ENCODE measurements around the gene HACD1.

Gene HACD1

GRCh38 chr10:17616403-17617030 lies 657 bp downstream of the HACD1 start:
- H3K27me3 ChIP-seq (ENCODE audit: insufficient read depth, insufficient read length) = no peaks in the 10 kb centered on the region
- no peaks in the 10 kb centered on the region for H3K4me1 ChIP-seq (ENCODE audit: insufficient read depth, insufficient read length)
- peak overlapping the region; percentile 79 for H3K9ac ChIP-seq (ENCODE audit: insufficient read length, low read depth)
- peaks cover 23% of the 10 kb centered on the region for H3K36me3 ChIP-seq (ENCODE audit: insufficient read depth, insufficient read length, low read length)
- TF ChIP-seq YY1 (IDR thresholded peaks at IDR 0.05; ENCODE audit: insufficient read depth, insufficient read length) = no peak
- no peak for TF ChIP-seq ZNF274 (IDR thresholded peaks at IDR 0.05; ENCODE audit: low read depth, low read length)
- no peak for TF ChIP-seq SUZ12 (IDR thresholded peaks at IDR 0.05; ENCODE audit: extremely low read depth, insufficient read depth, insufficient read length)
- H3K4me3 ChIP-seq (ENCODE audit: insufficient read length, low read depth) = peak overlapping the region; percentile 61
- DNase-seq (ENCODE audit: low read depth, low spot score) = no peak
- H3K9me3 ChIP-seq (ENCODE audit: insufficient read depth, low read length) = no peaks in the 10 kb centered on the region

- Histone ChIP-seq H3K27me3 (ENCODE audit: insufficient read depth, insufficient read length) (no peaks in the 10 kb centered on the region), H3K4me3 (ENCODE audit: insufficient read length, low read depth) (no peak overlapping the region), H3K4me1 (ENCODE audit: insufficient read depth, insufficient read length) (no peaks in the 10 kb centered on the region), H3K36me3 (ENCODE audit: insufficient read depth, insufficient read length, low read length) (peaks cover 20% of the 10 kb centered on the region), H3K9me3 (ENCODE audit: insufficient read depth, low read length) (no peaks in the 10 kb centered on the region), H3K9ac (ENCODE audit: insufficient read length, low read depth) (no peak overlapping the region)
- TF ChIP-seq ZNF274 (IDR thresholded peaks at IDR 0.05; ENCODE audit: low read depth, low read length) (no peak), SUZ12 (IDR thresholded peaks at IDR 0.05; ENCODE audit: extremely low read depth, insufficient read depth, insufficient read length) (no peak), YY1 (IDR thresholded peaks at IDR 0.05; ENCODE audit: insufficient read depth, insufficient read length) (no peak)
- DNase-seq (ENCODE audit: low read depth, low spot score) = no peak
Measured at GRCh38 chr10:17609523-17610079, 7.6 kb downstream of the HACD1 start.

- Histone ChIP-seq H3K36me3 (ENCODE audit: insufficient read depth, insufficient read length, low read length) (peaks cover 13% of the 10 kb centered on the region), H3K9ac (ENCODE audit: insufficient read length, low read depth) (no peak overlapping the region), H3K27me3 (ENCODE audit: insufficient read depth, insufficient read length) (no peaks in the 10 kb centered on the region), H3K9me3 (ENCODE audit: insufficient read depth, low read length) (no peaks in the 10 kb centered on the region), H3K4me3 (ENCODE audit: insufficient read length, low read depth) (no peak overlapping the region), H3K4me1 (ENCODE audit: insufficient read depth, insufficient read length) (no peaks in the 10 kb centered on the region)
- no peak for DNase-seq (ENCODE audit: low read depth, low spot score)
- TF ChIP-seq SUZ12 (IDR thresholded peaks at IDR 0.05; ENCODE audit: extremely low read depth, insufficient read depth, insufficient read length) = no peak
Measured at GRCh38 chr10:17607603-17608332, 9.4 kb downstream of the HACD1 start.

- TF ChIP-seq ZNF274 (IDR thresholded peaks at IDR 0.05; ENCODE audit: low read depth, low read length) (no peak), SUZ12 (IDR thresholded peaks at IDR 0.05; ENCODE audit: extremely low read depth, insufficient read depth, insufficient read length) (no peak), YY1 (IDR thresholded peaks at IDR 0.05; ENCODE audit: insufficient read depth, insufficient read length) (no peak)
- Histone ChIP-seq H3K4me1 (ENCODE audit: insufficient read depth, insufficient read length) (no peaks in the 10 kb centered on the region), H3K9ac (ENCODE audit: insufficient read length, low read depth) (no peak overlapping the region), H3K36me3 (ENCODE audit: insufficient read depth, insufficient read length, low read length) (peaks cover 15% of the 10 kb centered on the region), H3K4me3 (ENCODE audit: insufficient read length, low read depth) (no peak overlapping the region), H3K9me3 (ENCODE audit: insufficient read depth, low read length) (no peaks in the 10 kb centered on the region), H3K27me3 (ENCODE audit: insufficient read depth, insufficient read length) (no peaks in the 10 kb centered on the region)
- DNase-seq (ENCODE audit: low read depth, low spot score) = no peak
Measured at GRCh38 chr10:17607060-17607459, 10.1 kb downstream of the HACD1 start.

GRCh38 chr10:17606547-17607040 lies 10.6 kb downstream of the HACD1 start:
- H3K9me3 ChIP-seq (ENCODE audit: insufficient read depth, low read length) = no peaks in the 10 kb centered on the region
- TF ChIP-seq YY1 (IDR thresholded peaks at IDR 0.05; ENCODE audit: insufficient read depth, insufficient read length) = no peak
- TF ChIP-seq SUZ12 (IDR thresholded peaks at IDR 0.05; ENCODE audit: extremely low read depth, insufficient read depth, insufficient read length) = no peak
- no peak for TF ChIP-seq ZNF274 (IDR thresholded peaks at IDR 0.05; ENCODE audit: low read depth, low read length)
- no peaks in the 10 kb centered on the region for H3K27me3 ChIP-seq (ENCODE audit: insufficient read depth, insufficient read length)
- H3K4me1 ChIP-seq (ENCODE audit: insufficient read depth, insufficient read length) = no peaks in the 10 kb centered on the region
- H3K36me3 ChIP-seq (ENCODE audit: insufficient read depth, insufficient read length, low read length) = peaks cover 19% of the 10 kb centered on the region
- no peak overlapping the region for H3K9ac ChIP-seq (ENCODE audit: insufficient read length, low read depth)
- no peak overlapping the region for H3K4me3 ChIP-seq (ENCODE audit: insufficient read length, low read depth)
- no peak for DNase-seq (ENCODE audit: low read depth, low spot score)

- Histone ChIP-seq H3K36me3 (ENCODE audit: insufficient read depth, insufficient read length, low read length) (peaks cover 22% of the 10 kb centered on the region), H3K9me3 (ENCODE audit: insufficient read depth, low read length) (no peaks in the 10 kb centered on the region), H3K27me3 (ENCODE audit: insufficient read depth, insufficient read length) (no peaks in the 10 kb centered on the region), H3K4me3 (ENCODE audit: insufficient read length, low read depth) (no peak overlapping the region), H3K9ac (ENCODE audit: insufficient read length, low read depth) (no peak overlapping the region), H3K4me1 (ENCODE audit: insufficient read depth, insufficient read length) (no peaks in the 10 kb centered on the region)
- TF ChIP-seq YY1 (IDR thresholded peaks at IDR 0.05; ENCODE audit: insufficient read depth, insufficient read length) (no peak), ZNF274 (IDR thresholded peaks at IDR 0.05; ENCODE audit: low read depth, low read length) (no peak), SUZ12 (IDR thresholded peaks at IDR 0.05; ENCODE audit: extremely low read depth, insufficient read depth, insufficient read length) (no peak)
- DNase-seq (ENCODE audit: low read depth, low spot score) = no peak
Measured at GRCh38 chr10:17605936-17606335, 11.2 kb downstream of the HACD1 start.

- Histone ChIP-seq H3K36me3 (ENCODE audit: insufficient read depth, insufficient read length, low read length) (peaks cover 36% of the 10 kb centered on the region), H3K27me3 (ENCODE audit: insufficient read depth, insufficient read length) (no peaks in the 10 kb centered on the region), H3K9ac (ENCODE audit: insufficient read length, low read depth) (no peak overlapping the region), H3K9me3 (ENCODE audit: insufficient read depth, low read length) (no peaks in the 10 kb centered on the region), H3K4me3 (ENCODE audit: insufficient read length, low read depth) (no peak overlapping the region), H3K4me1 (ENCODE audit: insufficient read depth, insufficient read length) (no peaks in the 10 kb centered on the region)
- no peak for DNase-seq (ENCODE audit: low read depth, low spot score)
- no peak for TF ChIP-seq ZNF274 (IDR thresholded peaks at IDR 0.05; ENCODE audit: low read depth, low read length)
- no peak for TF ChIP-seq SUZ12 (IDR thresholded peaks at IDR 0.05; ENCODE audit: extremely low read depth, insufficient read depth, insufficient read length)
Measured at GRCh38 chr10:17599089-17599488, 18.1 kb downstream of the HACD1 start.

All from NT2/D1 (cell line).